Kidney (tissue), 14 donors: ENCODE measurements around the gene GLCE. TPM values are rescaled to one million over a fixed set of nuclear protein-coding genes. Genes with fewer than 3 reads are reported as not detected.

Source experiments
- DNase-seq, 5 donors: peaks; one replicate each; pipeline ENCODE4 v3.0.0-alpha.2; 2013 to 2020
- FAIRE-seq: peaks from 2 replicates; lab custom pipeline; 2012; peaks lifted over from hg19 to GRCh38; lab: Jason Lieb, UNC
- H3K27ac ChIP-seq, 2 donors: one replicate each; pipeline ENCODE4 v1.7.0; 2013; ENCODE audit warnings: low read depth in 2 of 2, low read length in 2 of 2, inconsistent platforms in 1 of 2
- H3K27me3 ChIP-seq: one replicate; pipeline ENCODE4 v1.7.1; 2013; ENCODE audit warnings: low read length, inconsistent platforms; ENCODE audit not compliant: control insufficient read depth, insufficient read depth
- H3K36me3 ChIP-seq, 3 donors: one replicate each; pipeline versions ENCODE4 v1.7.0 to v1.7.1; 2013; ENCODE audit warnings: low read length in 3 of 3, control low read depth in 1 of 3, inconsistent platforms in 1 of 3; ENCODE audit not compliant: insufficient read depth in 3 of 3, control insufficient read depth in 2 of 3
- H3K4me1 ChIP-seq, 3 donors: one replicate each; pipeline versions ENCODE4 v1.7.0 to v1.7.1; 2013; ENCODE audit warnings: low read length in 3 of 3, inconsistent platforms in 1 of 3, low read depth in 1 of 3; ENCODE audit not compliant: control insufficient read depth in 2 of 3, insufficient read depth in 2 of 3
- H3K4me3 ChIP-seq, 3 donors: one replicate each; pipeline versions ENCODE4 v1.7.0 to v1.8.1; 2013; ENCODE audit warnings: low read length in 3 of 3, control low read depth in 1 of 3, inconsistent platforms in 1 of 3
- H3K9ac ChIP-seq, 3 donors: one replicate each; pipeline versions ENCODE4 v1.7.0 to v1.7.1; 2013; ENCODE audit warnings: low read length in 3 of 3, control low read depth in 1 of 3, inconsistent platforms in 1 of 3
- H3K9me3 ChIP-seq, 3 donors: one replicate each; pipeline versions ENCODE4 v1.7.0 to v1.7.1; 2013; ENCODE audit warnings: low read length in 3 of 3, control low read depth in 1 of 3, inconsistent platforms in 1 of 3; ENCODE audit not compliant: control insufficient read depth in 2 of 3, insufficient read depth in 1 of 3
- intact Hi-C: fragments of 100-400 bp; cut with DNase I; formaldehyde crosslinking; loops from one replicate; pipeline ENCODE4 v1.11.1; 2022
- polyA plus RNA-seq: library from polyadenylated mRNA; stranded (reverse); fragments of 350-450 nt; fragmentation: Illumina TruSeq; extraction: RNeasy Lipid Tissue Mini Kit (QIAGEN cat#74804); gene quantifications from one replicate; pipeline ENCODE4 v1.2.3, GENCODE V29; 2014; ENCODE audit warnings: low read depth, low replicate concordance; ENCODE audit not compliant: insufficient read depth
- total RNA-seq: library from RNA; stranded (reverse); fragmentation: NEBNext Ultra II Directional; extraction: Animal tissue kit (Norgen Biotek cat#: 25700); gene quantifications from one replicate; pipeline ENCODE4 v1.2.1, GENCODE V29; 2021
- TF ChIP-seq, protein P1 (sequence below): IDR thresholded peaks from 3 replicates; pipeline ENCODE4 v1.5.1; 2012; ENCODE audit warnings: mild to moderate bottlenecking, moderate library complexity, borderline replicate concordance; ENCODE audit not compliant: insufficient read depth; ENCODE audit errors: extremely low read depth
- donor health status: control.
- donor health status: control.
- donor health status: control.
- donor health status: control.
- donor health status: control.
- donor health status: DM: yes; HTN: yes; CAD: no.
- donor health status: Normal renal cell carcinoma (clear cell type).

The GLCE gene
- total and polyA plus RNA-seq, 2 donors from 2014 or later, result 14.9 to 18.0 TPM

- TF ChIP-seq, protein P1, sequence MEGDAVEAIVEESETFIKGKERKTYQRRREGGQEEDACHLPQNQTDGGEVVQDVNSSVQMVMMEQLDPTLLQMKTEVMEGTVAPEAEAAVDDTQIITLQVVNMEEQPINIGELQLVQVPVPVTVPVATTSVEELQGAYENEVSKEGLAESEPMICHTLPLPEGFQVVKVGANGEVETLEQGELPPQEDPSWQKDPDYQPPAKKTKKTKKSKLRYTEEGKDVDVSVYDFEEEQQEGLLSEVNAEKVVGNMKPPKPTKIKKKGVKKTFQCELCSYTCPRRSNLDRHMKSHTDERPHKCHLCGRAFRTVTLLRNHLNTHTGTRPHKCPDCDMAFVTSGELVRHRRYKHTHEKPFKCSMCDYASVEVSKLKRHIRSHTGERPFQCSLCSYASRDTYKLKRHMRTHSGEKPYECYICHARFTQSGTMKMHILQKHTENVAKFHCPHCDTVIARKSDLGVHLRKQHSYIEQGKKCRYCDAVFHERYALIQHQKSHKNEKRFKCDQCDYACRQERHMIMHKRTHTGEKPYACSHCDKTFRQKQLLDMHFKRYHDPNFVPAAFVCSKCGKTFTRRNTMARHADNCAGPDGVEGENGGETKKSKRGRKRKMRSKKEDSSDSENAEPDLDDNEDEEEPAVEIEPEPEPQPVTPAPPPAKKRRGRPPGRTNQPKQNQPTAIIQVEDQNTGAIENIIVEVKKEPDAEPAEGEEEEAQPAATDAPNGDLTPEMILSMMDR, result no peak
- Histone ChIP-seq H3K27ac (peak overlapping the region; percentile 82 to 89), H3K27me3 (no peaks in the 10 kb centered on the region), H3K4me1 (peaks cover 0 to 52% (median 45%) of the 10 kb centered on the region in 3 donors), H3K4me3 (peak overlapping the region in 1 of 3 donors; percentile 17), H3K36me3 (no peaks in the 10 kb centered on the region), H3K9me3 (no peaks in the 10 kb centered on the region), H3K9ac (peak overlapping the region in 1 of 3 donors; percentile 47)
- no peak for FAIRE-seq
- intact Hi-C loops, result no loop called here
- DNase-seq, result no peak
Observed at GRCh38 chr15:69314131-69314530, 153.7 kb downstream of the GLCE start.

GRCh38 chr15:69314736-69315135, 154.3 kb downstream of the GLCE start:
- intact Hi-C loops, result no loop called here
- peak overlapping the region in 1 of 3 donors; percentile 47 for H3K9ac ChIP-seq
- no peaks in the 10 kb centered on the region for H3K9me3 ChIP-seq
- H3K4me3 ChIP-seq, result no peak overlapping the region
- H3K36me3 ChIP-seq, result no peaks in the 10 kb centered on the region
- H3K4me1 ChIP-seq, result peaks cover 0 to 56% (median 44%) of the 10 kb centered on the region in 3 donors
- TF ChIP-seq, protein P1, result no peak
- FAIRE-seq, result no peak
- DNase-seq, result no peak
- H3K27me3 ChIP-seq, result no peaks in the 10 kb centered on the region
- H3K27ac ChIP-seq, result peak overlapping the region; percentile 82 to 89

- TF ChIP-seq, protein P1, result no peak
- FAIRE-seq (no peak), DNase-seq (no peak)
- H3K27ac ChIP-seq, result peak overlapping the region; percentile 82 to 89
- H3K9me3 ChIP-seq, result no peaks in the 10 kb centered on the region
- peaks cover 0 to 63% (median 47%) of the 10 kb centered on the region in 3 donors for H3K4me1 ChIP-seq
- H3K36me3 ChIP-seq, result no peaks in the 10 kb centered on the region
- H3K27me3 ChIP-seq, result no peaks in the 10 kb centered on the region
- intact Hi-C loops, result no loop called here
- no peak overlapping the region for H3K9ac ChIP-seq
- no peak overlapping the region for H3K4me3 ChIP-seq
Observed at GRCh38 chr15:69315402-69316110, 155.1 kb downstream of the GLCE start.

- TF ChIP-seq, protein P1, result no peak
- no peak overlapping the region for H3K9ac ChIP-seq
- H3K27ac ChIP-seq, result peak overlapping the region; percentile 82 to 89
- no peaks in the 10 kb centered on the region for H3K9me3 ChIP-seq
- H3K27me3 ChIP-seq, result no peaks in the 10 kb centered on the region
- H3K4me1 ChIP-seq, result peaks cover 0 to 63% (median 47%) of the 10 kb centered on the region in 3 donors
- no peak for FAIRE-seq
- no peak for DNase-seq
- intact Hi-C loops, result no loop called here
- no peak overlapping the region for H3K4me3 ChIP-seq
- no peaks in the 10 kb centered on the region for H3K36me3 ChIP-seq
Observed at GRCh38 chr15:69316291-69316690, 155.9 kb downstream of the GLCE start.
